ENCODE measurements around the gene AP1S1.

AP1S1 gene

GRCh38 chr7:101151908-101152651 is 2.2 kb upstream of the AP1S1 start:
- H3K4me3 ChIP-seq (replicated peaks; ENCODE audit: low read depth, low read length), result no peak overlapping the region
- DNase-seq (ENCODE audit: low read depth), result no peak
- no peak for TF ChIP-seq CTCF (IDR thresholded peaks at IDR 0.05; ENCODE audit: low read length, missing control alignments)

GRCh38 chr7:101154693-101155102 is 422 bp downstream of the AP1S1 start:
- no peak for DNase-seq (ENCODE audit: low read depth)
- H3K4me3 ChIP-seq (replicated peaks; ENCODE audit: low read depth, low read length), result peak overlapping the region; percentile 78
- TF ChIP-seq CTCF (IDR thresholded peaks at IDR 0.05; ENCODE audit: low read length, missing control alignments), result no peak

GRCh38 chr7:101155303-101155702 is 1.0 kb downstream of the AP1S1 start:
- peak overlapping the region; percentile 78 for H3K4me3 ChIP-seq (replicated peaks; ENCODE audit: low read depth, low read length)
- DNase-seq (ENCODE audit: low read depth), result no peak
- TF ChIP-seq CTCF (IDR thresholded peaks at IDR 0.05; ENCODE audit: low read length, missing control alignments), result no peak

GRCh38 chr7:101156277-101156676 is 2.0 kb downstream of the AP1S1 start:
- DNase-seq (ENCODE audit: low read depth), result no peak
- TF ChIP-seq CTCF (IDR thresholded peaks at IDR 0.05; ENCODE audit: low read length, missing control alignments), result peak; percentile 27
- H3K4me3 ChIP-seq (replicated peaks; ENCODE audit: low read depth, low read length), result no peak overlapping the region

GRCh38 chr7:101156866-101157589 is 2.8 kb downstream of the AP1S1 start:
- no peak overlapping the region for H3K4me3 ChIP-seq (replicated peaks; ENCODE audit: low read depth, low read length)
- DNase-seq (ENCODE audit: low read depth), result no peak

More at GRCh38 chr7:101156866-101157589, 2.8 kb downstream of the AP1S1 start:
- no peak for TF ChIP-seq CTCF (IDR thresholded peaks at IDR 0.05; ENCODE audit: low read length, missing control alignments)

Measured in fibroblast of pulmonary artery (primary cell).